ENCODE measurements around the gene BPNT1.

BPNT1 gene

DNA sequence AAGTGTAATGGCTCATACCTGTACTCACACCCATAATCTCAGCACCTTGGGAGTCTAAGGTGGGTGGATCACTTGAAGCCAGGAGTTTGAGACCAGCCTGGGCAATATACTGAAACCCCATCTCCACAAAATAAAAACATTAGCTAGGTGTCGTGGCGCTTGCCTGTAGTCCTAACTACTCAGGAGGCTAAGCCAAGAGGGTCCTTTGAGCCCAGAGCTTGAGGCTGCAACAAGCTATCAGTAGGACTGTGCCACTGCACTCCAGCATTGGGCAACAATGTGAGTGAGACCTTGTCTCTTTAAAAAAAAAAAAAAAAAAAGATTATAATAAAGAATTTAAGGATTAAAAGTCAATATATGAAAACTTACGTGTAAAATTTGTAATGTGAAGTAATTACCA is 11.7 kb downstream of the BPNT1 start:
- CTCF ChIA-PET: interaction anchor here (0.9 to 1.0 kb wide), 3 partner anchors 9 to 699 kb away, joined by 3 to 4 read pairs (median 3); no protein-coding TSS in a partner anchor
- no peak for DNase-seq (ENCODE audit: low read depth, low spot score)
- POLR2A ChIA-PET: interaction anchor here (0.6 kb wide), 1 partner anchor 65 kb away, joined by 4 read pairs; no protein-coding TSS in a partner anchor
- TF ChIP-seq, protein P1, sequence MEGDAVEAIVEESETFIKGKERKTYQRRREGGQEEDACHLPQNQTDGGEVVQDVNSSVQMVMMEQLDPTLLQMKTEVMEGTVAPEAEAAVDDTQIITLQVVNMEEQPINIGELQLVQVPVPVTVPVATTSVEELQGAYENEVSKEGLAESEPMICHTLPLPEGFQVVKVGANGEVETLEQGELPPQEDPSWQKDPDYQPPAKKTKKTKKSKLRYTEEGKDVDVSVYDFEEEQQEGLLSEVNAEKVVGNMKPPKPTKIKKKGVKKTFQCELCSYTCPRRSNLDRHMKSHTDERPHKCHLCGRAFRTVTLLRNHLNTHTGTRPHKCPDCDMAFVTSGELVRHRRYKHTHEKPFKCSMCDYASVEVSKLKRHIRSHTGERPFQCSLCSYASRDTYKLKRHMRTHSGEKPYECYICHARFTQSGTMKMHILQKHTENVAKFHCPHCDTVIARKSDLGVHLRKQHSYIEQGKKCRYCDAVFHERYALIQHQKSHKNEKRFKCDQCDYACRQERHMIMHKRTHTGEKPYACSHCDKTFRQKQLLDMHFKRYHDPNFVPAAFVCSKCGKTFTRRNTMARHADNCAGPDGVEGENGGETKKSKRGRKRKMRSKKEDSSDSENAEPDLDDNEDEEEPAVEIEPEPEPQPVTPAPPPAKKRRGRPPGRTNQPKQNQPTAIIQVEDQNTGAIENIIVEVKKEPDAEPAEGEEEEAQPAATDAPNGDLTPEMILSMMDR (IDR thresholded peaks at IDR 0.05; ENCODE audit: insufficient read depth, low read length, missing control alignments): no peak
- no peak overlapping the region for H3K4me3 ChIP-seq (ENCODE audit: low read depth, low read length)

DNA sequence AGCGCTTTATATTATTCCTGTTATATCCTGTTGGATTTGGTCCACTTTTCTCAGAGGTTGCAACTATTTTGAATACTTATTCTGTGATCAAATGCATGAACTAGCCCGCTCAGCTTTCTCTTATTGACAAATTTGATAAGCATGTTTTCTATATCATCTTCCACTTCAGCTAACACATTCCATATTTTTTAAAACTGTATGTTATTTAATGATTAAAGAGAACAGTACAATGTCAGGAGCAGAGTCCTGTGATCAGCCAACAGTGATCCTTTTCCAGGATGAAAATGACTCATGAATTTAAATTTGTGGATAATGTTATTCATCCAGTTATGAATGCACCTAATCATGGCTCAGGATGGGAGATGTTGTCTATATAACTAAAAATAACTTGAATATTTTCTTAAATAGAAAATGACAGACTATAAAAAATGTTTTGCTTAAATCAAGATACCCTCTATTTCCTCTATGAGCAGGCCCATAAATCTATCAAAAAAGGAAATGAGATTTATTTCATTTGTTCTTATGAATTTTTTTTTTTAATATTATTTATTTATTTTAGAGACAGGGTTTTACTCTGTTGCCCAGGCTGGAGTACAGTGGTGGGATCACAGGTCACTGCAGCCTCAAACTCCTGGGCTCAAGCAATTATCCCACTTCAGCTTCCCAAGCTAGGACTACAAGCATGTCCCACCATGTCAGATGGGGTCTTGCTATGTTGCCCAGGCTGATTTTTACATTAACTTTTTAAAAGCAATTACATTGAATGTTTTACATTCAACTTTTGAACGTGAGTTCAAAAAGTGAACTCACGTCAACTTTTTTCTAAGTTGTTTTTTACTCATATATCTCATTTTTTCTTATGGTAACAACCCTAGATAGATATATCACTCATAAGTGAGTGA is 12.5 kb downstream of the BPNT1 start:
- CTCF ChIA-PET: interaction anchor here (0.9 to 1.0 kb wide), 3 partner anchors 9 to 700 kb away, joined by 3 to 4 read pairs (median 3); no protein-coding TSS in a partner anchor
- POLR2A ChIA-PET: interaction anchor here (0.6 kb wide), 1 partner anchor 64 kb away, joined by 4 read pairs; no protein-coding TSS in a partner anchor

DNA sequence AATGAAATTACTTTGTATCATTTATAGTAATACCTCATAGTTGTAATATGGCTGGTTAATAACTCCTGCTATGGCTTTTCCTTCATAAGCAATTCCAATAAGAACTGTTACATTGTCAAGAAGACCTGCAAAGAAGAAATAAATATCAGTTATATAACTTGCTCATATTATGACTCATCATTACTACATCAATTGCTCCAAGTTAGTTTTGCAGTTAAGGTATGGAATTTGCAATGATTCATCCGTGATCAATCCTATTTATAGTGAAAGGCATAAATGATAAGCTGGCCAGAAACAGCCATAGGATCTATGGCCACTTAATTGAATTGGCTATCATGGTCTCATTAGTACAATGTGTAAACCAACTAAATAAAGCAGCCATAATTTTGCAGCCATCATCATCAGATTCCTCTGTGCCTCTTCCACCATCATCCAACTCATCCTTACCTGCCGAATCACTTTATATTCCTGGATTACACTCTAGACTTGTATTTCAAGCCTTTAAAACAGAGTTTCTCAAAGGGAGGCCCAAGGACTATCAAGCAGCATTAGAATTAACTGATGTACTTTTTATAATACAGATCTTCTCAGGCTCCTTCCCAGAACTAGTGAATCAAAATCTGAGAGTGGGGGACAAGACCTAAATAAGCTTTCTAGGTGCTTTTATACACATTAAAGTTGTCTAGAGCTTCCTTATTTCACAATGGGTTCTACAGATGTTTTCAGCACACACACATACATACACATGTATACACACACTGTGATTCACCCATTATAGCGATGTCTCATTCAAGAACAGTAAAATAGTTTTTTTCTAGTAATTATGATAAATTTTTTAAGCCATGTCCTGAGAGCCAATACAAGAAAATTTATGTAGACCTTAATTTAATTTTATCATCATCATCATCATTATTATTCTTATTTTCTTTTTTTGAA is 22.1 kb downstream of the BPNT1 start:
- CTCF ChIA-PET: interaction anchor here (1.0 kb wide), 1 partner anchor 43 kb away, joined by 3 read pairs; no protein-coding TSS in a partner anchor
- no peak overlapping the region for H3K4me3 ChIP-seq (ENCODE audit: low read depth, low read length)
- TF ChIP-seq, protein P1 (IDR thresholded peaks at IDR 0.05; ENCODE audit: insufficient read depth, low read length, missing control alignments): no peak
- POLR2A ChIA-PET: no interaction called here
- no peak for DNase-seq (ENCODE audit: low read depth, low spot score)

More for the DNA sequence above, 12.5 kb downstream of the BPNT1 start:
- no peak for DNase-seq (ENCODE audit: low read depth, low spot score)
- no peak overlapping the region for H3K4me3 ChIP-seq (ENCODE audit: low read depth, low read length)
- TF ChIP-seq, protein P1 (IDR thresholded peaks at IDR 0.05; ENCODE audit: insufficient read depth, low read length, missing control alignments): no peak

DNA sequence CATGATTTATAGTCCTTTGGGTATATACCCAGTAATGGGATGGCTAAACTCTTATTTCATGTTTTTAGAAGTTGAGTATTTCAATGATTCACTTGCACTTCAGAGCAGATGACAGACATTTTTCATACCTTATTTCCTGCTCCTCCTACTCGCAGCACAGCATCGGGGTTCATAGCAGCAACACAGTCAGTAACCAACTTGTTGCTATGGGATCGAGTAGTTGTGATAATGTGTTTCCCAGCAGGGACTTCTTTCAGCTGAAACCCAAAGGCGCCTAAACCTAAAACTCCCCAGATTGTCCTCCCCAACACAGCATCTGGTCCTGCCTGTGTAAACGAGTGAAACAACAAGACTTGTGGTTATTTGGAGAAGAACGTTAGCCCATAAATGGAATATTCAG is 27.0 kb downstream of the BPNT1 start:
- TF ChIP-seq, protein P1 (IDR thresholded peaks at IDR 0.05; ENCODE audit: insufficient read depth, low read length, missing control alignments): no peak
- H3K4me3 ChIP-seq (ENCODE audit: low read depth, low read length): no peak overlapping the region
- CTCF ChIA-PET: no interaction called here
- no peak for DNase-seq (ENCODE audit: low read depth, low spot score)
- POLR2A ChIA-PET: no interaction called here

GRCh38 chr1:220060876-220061275 is 28.7 kb downstream of the BPNT1 start:
- TF ChIP-seq, protein P1 (IDR thresholded peaks at IDR 0.05; ENCODE audit: insufficient read depth, low read length, missing control alignments): no peak
- ChIA-PET CTCF (interaction anchor here (1.4 kb wide), 1 partner anchor 49 kb away, joined by 3 read pairs; no protein-coding TSS in a partner anchor), POLR2A (no interaction called here)
- no peak overlapping the region for H3K4me3 ChIP-seq (ENCODE audit: low read depth, low read length)
- DNase-seq (ENCODE audit: low read depth, low spot score): no peak

Data from AG04449 (cell line).